ENCODE results near the gene TMEM198. TPM values are rescaled to one million over a fixed set of nuclear protein-coding genes. Genes with fewer than 3 reads are reported as not detected.

TMEM198 gene
- total and polyA plus RNA-seq, 2 of the 4 experiments (the other 2 are of a cell fraction), result 0.18 to 2.2 TPM

- no peaks in the 10 kb centered on the region for H3K79me1 ChIP-seq (ENCODE audit: low read depth in 1 of 2, low read length in 2 of 2)
- H3K14ac ChIP-seq (replicated peaks; ENCODE audit: low read depth, low read length), result no peak overlapping the region
- peaks cover 19% of the 10 kb centered on the region for H3K27me3 ChIP-seq (ENCODE audit: control insufficient read depth, insufficient read depth, low read length)
- H2BK5ac ChIP-seq (ENCODE audit: low read depth, low read length, poor library complexity, severe bottlenecking), result no peak overlapping the region
- no peaks in the 10 kb centered on the region for H3K36me3 ChIP-seq (ENCODE audit: control insufficient read depth, insufficient read depth, low read length)
- dilution Hi-C loops (cut with HindIII; ENCODE audit: low sequenced_read_pairs, unreplicated experiment) (no loop called here), in situ Hi-C loops (cut with MboI; ENCODE audit: low sequenced_read_pairs) (no loop called here), intact Hi-C loops (cut with micrococcal nuclease) (no loop called here)
- no peak for DNase-seq
- H3K9ac ChIP-seq (ENCODE audit: low read depth, low read length), result no peak overlapping the region
- H3K56ac ChIP-seq (ENCODE audit: extremely low read depth, insufficient read depth, low read length), result no peak overlapping the region
- H4K20me1 ChIP-seq (ENCODE audit: insufficient read depth, low read length), result no peaks in the 10 kb centered on the region
- H4K5ac ChIP-seq (ENCODE audit: low read depth, low read length), result no peak overlapping the region
- ATAC-seq (ENCODE audit: low read depth), result no peak
- H2AK5ac ChIP-seq (ENCODE audit: low read depth, low read length), result no peak overlapping the region
- no peak overlapping the region for H3K23ac ChIP-seq (ENCODE audit: low read depth, low read length)
- no peak overlapping the region for H2BK20ac ChIP-seq (ENCODE audit: low read depth, low read length)
- no TSS peak for BruUV-seq (replicated peaks)
- no peak overlapping the region for H4K91ac ChIP-seq (ENCODE audit: insufficient read depth, low read depth, low read length)
- ChIA-PET POLR2A (ENCODE audit: unreplicated experiment) (no interaction called here), CTCF (no interaction called here)
- TF ChIP-seq SMC3 (IDR thresholded peaks at IDR 0.05; ENCODE audit: low read depth, low read length), result no peak
- TF ChIP-seq POLR2A (IDR thresholded peaks at IDR 0.05; ENCODE audit: low read depth, low read length), result no peak
- no peak for TF ChIP-seq USF2 (IDR thresholded peaks at IDR 0.05; ENCODE audit: low read depth, low read length)
- no peak for TF ChIP-seq BHLHE40 (IDR thresholded peaks at IDR 0.05; ENCODE audit: low read depth, low read length)
- TF ChIP-seq CEBPB (IDR thresholded peaks at IDR 0.05; ENCODE audit: low read depth, low read length), result no peak
- no peak for TF ChIP-seq MXI1 (IDR thresholded peaks at IDR 0.05; ENCODE audit: borderline replicate concordance, low read depth, low read length)
- no peak for TF ChIP-seq MAFK (IDR thresholded peaks at IDR 0.05; ENCODE audit: low read depth, low read length)
- TF ChIP-seq RAD21 (IDR thresholded peaks at IDR 0.05; ENCODE audit: low read length), result no peak
- no peak overlapping the region for H3K4me2 ChIP-seq (ENCODE audit: low read depth, low read length)
- peaks cover 7% of the 10 kb centered on the region for H3K4me1 ChIP-seq (ENCODE audit: control insufficient read depth, insufficient read depth, low read length)
- H3K4ac ChIP-seq (ENCODE audit: low read depth, low read length), result no peak overlapping the region
- H2AK9ac ChIP-seq (replicated peaks; ENCODE audit: low read depth, low read length, poor library complexity), result no peak overlapping the region
- no peak overlapping the region for H3K27ac ChIP-seq (ENCODE audit: insufficient read depth, low read length)
- H3K4me3 ChIP-seq (ENCODE audit: insufficient read depth, low read depth, low read length), result no peak overlapping the region
- no peaks in the 10 kb centered on the region for H3K9me3 ChIP-seq (ENCODE audit: control insufficient read depth, insufficient read depth, low read length)
- H2AFZ ChIP-seq (replicated peaks; ENCODE audit: low read length, poor library complexity), result no peak overlapping the region
- H3K9me1 ChIP-seq (ENCODE audit: insufficient read depth, low read length), result no peaks in the 10 kb centered on the region; the same call in 1 of the 2 replicates
- 17% methylated on average over 1 of the region's 2 CpGs; no CpG with 5 or more reads in 1 of the 2 experiments for WGBS, 2 experiments (ENCODE audit: extremely low coverage in 2 of 2, insufficient read length in 1 of 2)
- no peak overlapping the region for H2BK120ac ChIP-seq (ENCODE audit: low read depth, low read length)
- H4K8ac ChIP-seq (ENCODE audit: low read depth in 2 of 2, low read length in 2 of 2), result no peak overlapping the region
- no peak overlapping the region for H2BK15ac ChIP-seq (ENCODE audit: low read depth, low read length)
- no peak overlapping the region for H3K18ac ChIP-seq (ENCODE audit: low read depth, low read length)
Observed at GRCh38 chr2:219581346-219581745, 37.5 kb downstream of the TMEM198 start.

Data from IMR-90 (cell line).